ENCODE data around the gene MRPS12. TPM values are rescaled to one million over a fixed set of nuclear protein-coding genes. Genes with fewer than 3 reads are reported as not detected.

The MRPS12 gene
- total and polyA plus RNA-seq, 11 donors, result 45.7 to 115 (median 54.4) TPM

DNA sequence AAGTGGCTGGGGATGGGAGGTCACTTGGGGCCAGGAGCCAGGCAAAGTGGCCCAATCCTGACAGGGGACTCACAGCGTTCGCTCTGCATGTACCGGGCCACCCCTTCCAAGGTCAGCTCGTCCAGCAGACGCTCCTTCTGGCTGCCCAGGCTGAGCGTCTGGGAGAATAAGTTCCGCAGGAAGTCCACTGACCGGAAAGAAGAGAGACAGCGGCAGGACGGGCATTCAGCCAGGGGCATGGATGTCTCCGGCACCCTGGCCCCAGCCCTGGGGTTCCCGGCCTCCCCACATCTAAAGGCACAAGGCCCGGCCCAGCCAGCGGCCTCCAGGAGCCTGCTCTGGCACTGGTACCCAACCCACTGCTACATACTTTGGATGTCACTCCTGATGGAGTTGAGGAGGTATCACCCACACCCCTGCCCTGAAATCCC, 37.4 kb upstream of the MRPS12 start:
- H3K27ac ChIP-seq, result peak overlapping the region in 2 of 12 donors; percentile 25 to 41
- H3K4me1 ChIP-seq, result peaks cover 2 to 53% (median 10%) of the 10 kb centered on the region in 12 donors
- ATAC-seq (peak in 1 of 4 donors; percentile 12), DNase-seq (no peak)
- WGBS, 4 donors, result 56 to 82% (median 65%) methylated on average over 10 to 14 of the region's 14 CpGs
- H3K36me3 ChIP-seq, result peaks cover 0 to 48% (median 27%) of the 10 kb centered on the region in 9 donors
- intact Hi-C loops (cut with DNase I), result loop anchor here in 1 of 10 donors (10.0 kb wide), 1 partner anchor 59 kb away; the partner anchor contains the start of gene ECH1
- TF ChIP-seq, protein P1, sequence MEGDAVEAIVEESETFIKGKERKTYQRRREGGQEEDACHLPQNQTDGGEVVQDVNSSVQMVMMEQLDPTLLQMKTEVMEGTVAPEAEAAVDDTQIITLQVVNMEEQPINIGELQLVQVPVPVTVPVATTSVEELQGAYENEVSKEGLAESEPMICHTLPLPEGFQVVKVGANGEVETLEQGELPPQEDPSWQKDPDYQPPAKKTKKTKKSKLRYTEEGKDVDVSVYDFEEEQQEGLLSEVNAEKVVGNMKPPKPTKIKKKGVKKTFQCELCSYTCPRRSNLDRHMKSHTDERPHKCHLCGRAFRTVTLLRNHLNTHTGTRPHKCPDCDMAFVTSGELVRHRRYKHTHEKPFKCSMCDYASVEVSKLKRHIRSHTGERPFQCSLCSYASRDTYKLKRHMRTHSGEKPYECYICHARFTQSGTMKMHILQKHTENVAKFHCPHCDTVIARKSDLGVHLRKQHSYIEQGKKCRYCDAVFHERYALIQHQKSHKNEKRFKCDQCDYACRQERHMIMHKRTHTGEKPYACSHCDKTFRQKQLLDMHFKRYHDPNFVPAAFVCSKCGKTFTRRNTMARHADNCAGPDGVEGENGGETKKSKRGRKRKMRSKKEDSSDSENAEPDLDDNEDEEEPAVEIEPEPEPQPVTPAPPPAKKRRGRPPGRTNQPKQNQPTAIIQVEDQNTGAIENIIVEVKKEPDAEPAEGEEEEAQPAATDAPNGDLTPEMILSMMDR (IDR thresholded peaks at IDR 0.05), result no peak
- TF ChIP-seq POLR2A (IDR thresholded peaks at IDR 0.05), result no peak
- no peaks in the 10 kb centered on the region for H3K27me3 ChIP-seq
- H3K9me3 ChIP-seq, result no peaks in the 10 kb centered on the region
- H3K4me3 ChIP-seq, result no peak overlapping the region

DNA sequence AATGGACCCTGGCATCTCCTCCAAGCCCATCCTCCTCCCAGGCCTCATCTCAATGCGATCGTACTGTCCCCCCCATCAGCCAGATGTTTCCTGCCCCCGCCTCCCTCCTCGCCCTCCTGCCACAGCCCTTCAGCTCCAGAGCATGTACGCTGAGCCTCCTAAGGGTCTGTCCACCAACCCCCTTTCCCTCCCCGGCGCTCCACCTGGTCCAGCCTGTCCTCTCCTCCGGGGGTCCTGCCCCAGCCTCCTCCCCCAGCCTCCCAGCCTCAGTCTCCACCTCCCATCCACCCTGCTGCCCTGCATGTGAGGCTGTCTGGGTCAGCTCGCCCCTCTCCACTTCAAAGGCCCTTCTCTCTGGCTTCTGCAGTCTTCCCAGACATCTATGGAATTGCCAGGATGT, 35.8 kb upstream of the MRPS12 start:
- 60 to 76% (median 62%) methylated on average over 9 of the region's 9 CpGs for WGBS, 4 donors
- H3K36me3 ChIP-seq, result peaks cover 0 to 32% (median 11%) of the 10 kb centered on the region in 9 donors
- TF ChIP-seq POLR2A (IDR thresholded peaks at IDR 0.05), result no peak
- TF ChIP-seq, protein P1 (IDR thresholded peaks at IDR 0.05), result no peak
- H3K4me3 ChIP-seq, result no peak overlapping the region
- H3K27me3 ChIP-seq, result no peaks in the 10 kb centered on the region
- H3K27ac ChIP-seq, result no peak overlapping the region
- H3K9me3 ChIP-seq, result no peaks in the 10 kb centered on the region
- peaks cover 2 to 59% (median 16%) of the 10 kb centered on the region in 12 donors for H3K4me1 ChIP-seq
- no peak for DNase-seq
- intact Hi-C loops (cut with DNase I), result loop anchor here in 3 of 10 donors (5.0 to 10.0 kb wide), 2 partner anchors 43 to 60 kb away; partner anchors contain the start of gene ECH1 (in 1 of the 3)
- ATAC-seq, result no peak

DNA sequence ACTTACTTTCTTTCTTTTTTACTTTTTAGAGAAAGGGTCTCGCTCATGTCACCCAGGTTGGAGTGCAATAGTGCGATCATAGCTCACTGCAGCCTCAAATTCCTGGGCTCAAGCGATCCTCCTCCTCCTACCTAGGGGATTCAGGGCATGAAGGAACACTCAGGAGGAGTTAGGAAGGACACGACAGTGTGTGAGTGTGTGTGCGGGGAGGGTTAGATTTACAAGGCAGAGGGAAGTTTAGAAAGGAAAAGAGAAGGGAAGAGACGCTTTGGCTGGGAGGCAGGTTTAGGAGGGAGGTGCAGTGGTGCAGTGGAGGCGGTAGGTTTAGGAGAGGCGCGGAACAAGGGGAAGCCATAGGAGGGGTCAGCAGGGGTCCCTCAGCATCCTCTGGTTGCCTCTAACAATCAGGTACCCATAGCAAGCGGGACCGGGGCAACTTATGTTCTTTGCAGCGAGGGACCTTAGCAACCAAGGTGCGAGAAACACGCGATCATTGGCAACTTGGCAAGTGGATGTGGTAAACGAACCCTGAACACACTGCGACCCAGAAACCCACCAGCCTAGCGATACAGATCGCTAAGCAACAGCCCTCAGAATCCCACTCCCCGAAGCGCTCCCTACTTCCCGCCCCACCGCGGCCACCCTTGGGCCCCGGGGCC, 31.8 kb upstream of the MRPS12 start:
- 7 to 11% (median 9%) methylated on average over 16 to 25 of the region's 25 CpGs for WGBS, 4 donors
- Histone ChIP-seq H3K9me3 (peaks cover 0 to 3% (median 0%) of the 10 kb centered on the region in 12 donors), H3K4me3 (peak overlapping the region; percentile 37 to 98 (median 90)), H3K27me3 (no peaks in the 10 kb centered on the region), H3K4me1 (peaks cover 6 to 51% (median 22%) of the 10 kb centered on the region in 12 donors), H3K27ac (peak overlapping the region; percentile 9 to 95 (median 88)), H3K36me3 (peaks cover 0 to 4% (median 0%) of the 10 kb centered on the region in 9 donors)
- ATAC-seq (peak in 1 of 4 donors; percentile 3), DNase-seq (no peak)
- TF ChIP-seq, protein P1 (IDR thresholded peaks at IDR 0.05), result no peak
- no peak for TF ChIP-seq POLR2A (IDR thresholded peaks at IDR 0.05)
- intact Hi-C loops (cut with DNase I), result loop anchor here in 6 of 10 donors (1.0 to 10.0 kb wide), 5 partner anchors 47 to 68 kb away; partner anchors contain the start of gene ECH1 (in 2 of the 6)
